Panc1 (cell line): Measurements from ENCODE around the gene POU3F1.

Experiments
- CTCF ChIP-seq: fragments of 450-650 bp; IDR thresholded peaks from 2 replicates; pipeline ENCODE4 v1.5.1; 2017; ENCODE audit warnings: mild to moderate bottlenecking
- SIN3A ChIP-seq: IDR thresholded peaks from 2 replicates; pipeline ENCODE4 v1.6.1; 2012; ENCODE audit warnings: low read depth, mild to moderate bottlenecking, low read length, moderate library complexity, borderline replicate concordance; ENCODE audit not compliant: insufficient read depth

- no peak for TF ChIP-seq CTCF
- TF ChIP-seq SIN3A: no peak
Measured at GRCh38 chr1:38055965-38056364, 9.4 kb upstream of the POU3F1 start.
